Sciatic nerve (tissue), 2 donors: ENCODE measurements around the gene LEPR. TPM values are rescaled to one million over a fixed set of nuclear protein-coding genes. Genes with fewer than 3 reads are reported as not detected.
A peak's percentile ranks its signal among the peaks of the same experiment; 100 is the strongest.

Source experiments
- ATAC-seq: fragments of 200-7000 bp; cut with Tn5 transposase; one replicate; pipeline ENCODE4 v1.9.1; 2020; ENCODE audit warnings: mild to moderate bottlenecking, moderate library complexity
- DNase-seq: peaks from one replicate; pipeline ENCODE4 v3.0.0-alpha.2; 2020; ENCODE audit warnings: low spot score
- intact Hi-C: fragments of 100-400 bp; cut with DNase I; formaldehyde crosslinking; loops from one replicate; pipeline ENCODE4 v1.14.2; 2022
- total RNA-seq: library from RNA; stranded (reverse); fragmentation: NEBNext Ultra II Directional; extraction: Animal tissue kit (Norgen Biotek cat#: 25700); gene quantifications from one replicate; pipeline ENCODE4 v1.2.1, GENCODE V29; 2021
- donor health status: DM: no; HTN: no; CAD: no.
- donor health status: DM: no; HTN: no; CAD: no.

The LEPR gene
- total RNA-seq, 1 donor from 2014 or later: 138 TPM

DNA sequence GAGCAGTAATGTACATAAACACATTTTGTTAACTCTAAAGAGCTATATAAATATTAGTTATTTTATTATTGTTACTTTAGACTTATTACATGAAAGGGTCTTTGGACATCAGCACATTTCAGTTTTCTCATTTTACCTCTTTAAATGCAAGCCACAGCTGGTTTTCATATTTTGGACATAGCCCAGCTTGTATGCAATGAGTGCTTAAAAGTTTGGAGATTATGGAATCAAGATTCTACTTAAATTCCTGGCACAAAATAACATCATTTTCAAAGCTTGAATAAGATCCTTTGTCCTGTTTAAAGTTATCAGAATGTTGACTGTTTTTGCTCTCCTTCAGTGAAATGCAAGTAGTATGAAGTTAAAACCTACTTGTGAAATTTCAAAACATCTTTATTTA is 15.5 kb upstream of the LEPR start:
- ATAC-seq (no peak), DNase-seq (no peak)
- intact Hi-C loops: no loop called here

DNA sequence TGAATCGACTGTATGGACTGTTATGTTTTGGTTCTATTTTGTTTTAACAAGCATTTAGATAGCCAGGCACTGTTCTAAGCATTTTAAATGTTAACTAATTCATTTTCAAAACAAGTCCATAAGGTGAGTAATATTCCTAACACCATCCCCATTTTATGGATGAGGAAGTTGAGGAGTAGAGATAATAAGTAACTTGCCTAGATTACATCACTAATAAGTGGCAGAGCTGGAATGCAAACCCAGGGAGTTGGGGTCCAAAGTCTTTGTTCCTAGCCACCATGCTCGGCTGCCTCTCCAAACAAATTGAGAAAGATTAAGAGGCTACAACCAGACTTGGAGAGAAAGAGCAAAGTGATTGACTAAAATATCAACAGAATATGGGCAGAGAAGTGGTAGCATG is 12.6 kb upstream of the LEPR start:
- intact Hi-C loops: no loop called here

DNA sequence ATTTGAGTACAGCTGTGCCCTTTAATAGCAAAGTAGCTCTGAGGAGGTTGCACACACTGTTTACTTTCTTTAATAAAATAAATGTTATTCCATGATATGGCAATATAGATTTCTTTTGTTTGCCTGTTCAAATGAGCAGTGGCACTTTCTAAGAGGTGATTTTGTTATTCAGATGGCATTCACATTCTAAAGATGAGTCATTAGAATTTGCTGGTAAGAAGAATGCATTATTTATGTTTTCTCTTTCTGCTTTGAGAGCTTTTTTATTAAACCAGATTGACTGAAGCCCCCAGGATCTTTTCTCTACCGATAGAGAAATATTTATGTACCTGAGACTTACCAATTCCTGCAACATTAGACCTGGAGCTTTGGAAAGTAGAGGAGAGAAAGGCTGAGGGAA is 11.2 kb upstream of the LEPR start:
- ATAC-seq: no peak
- intact Hi-C loops: no loop called here
- DNase-seq: no peak

More for the DNA sequence above, 12.6 kb upstream of the LEPR start:
- ATAC-seq: no peak
- DNase-seq: no peak

DNA sequence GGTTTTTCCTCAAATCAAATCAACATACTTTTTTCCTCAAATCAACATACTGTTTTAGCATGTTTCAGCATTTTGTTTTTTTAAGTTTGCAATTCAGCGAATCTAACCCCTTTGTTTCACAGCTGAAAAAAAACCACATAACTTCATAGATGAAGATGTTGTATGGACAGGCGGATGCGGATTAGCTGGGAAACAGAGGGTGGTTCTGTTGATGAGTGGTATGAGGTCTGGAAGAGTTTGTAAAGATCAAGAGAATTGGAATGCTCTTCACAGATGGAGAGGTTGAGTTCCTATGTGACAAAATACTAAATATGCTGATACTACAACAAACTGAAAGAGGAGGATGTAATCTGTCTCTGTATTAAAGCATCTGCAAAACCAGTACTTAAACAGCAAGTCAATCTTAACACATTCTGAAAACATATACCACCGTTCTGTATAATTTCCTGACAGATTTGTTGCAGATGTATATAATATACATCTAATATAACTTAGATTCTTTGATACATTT is 10.6 kb upstream of the LEPR start:
- ATAC-seq (no peak), DNase-seq (no peak)
- intact Hi-C loops: no loop called here

DNA sequence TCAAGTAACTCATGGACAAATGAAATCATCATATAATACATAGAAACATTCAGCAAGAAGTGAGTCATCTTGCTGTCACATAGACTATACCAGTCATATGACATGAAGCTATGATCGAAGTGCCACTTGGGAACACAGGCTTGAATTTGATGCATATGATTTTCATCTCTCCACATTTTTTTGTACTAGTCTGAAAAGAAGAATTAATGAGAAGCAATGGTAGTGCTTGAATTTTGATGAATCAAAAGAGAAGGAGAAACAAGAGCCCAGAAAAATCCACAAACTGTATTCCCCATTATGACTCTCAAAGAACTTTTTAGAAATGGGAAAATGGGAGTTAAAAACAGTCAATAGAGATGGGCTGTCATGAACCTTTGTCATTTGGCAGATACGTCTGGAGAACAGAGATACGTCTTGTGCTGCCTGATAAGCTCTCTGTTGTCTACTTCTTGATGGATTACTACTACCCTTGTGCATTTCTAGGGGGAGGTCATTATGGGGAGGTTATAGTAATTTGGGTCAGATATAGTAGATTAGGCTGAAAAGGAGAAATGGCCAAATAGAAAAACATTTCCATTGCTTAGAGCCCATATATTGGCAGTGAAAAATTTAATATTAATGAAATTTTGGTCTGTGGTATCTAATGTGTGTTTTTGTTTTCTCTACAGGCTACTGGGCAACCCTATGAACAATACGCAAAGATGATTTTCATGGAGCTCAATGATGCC is 8.0 kb upstream of the LEPR start:
- DNase-seq (no peak), ATAC-seq (no peak)
- intact Hi-C loops: no loop called here

DNA sequence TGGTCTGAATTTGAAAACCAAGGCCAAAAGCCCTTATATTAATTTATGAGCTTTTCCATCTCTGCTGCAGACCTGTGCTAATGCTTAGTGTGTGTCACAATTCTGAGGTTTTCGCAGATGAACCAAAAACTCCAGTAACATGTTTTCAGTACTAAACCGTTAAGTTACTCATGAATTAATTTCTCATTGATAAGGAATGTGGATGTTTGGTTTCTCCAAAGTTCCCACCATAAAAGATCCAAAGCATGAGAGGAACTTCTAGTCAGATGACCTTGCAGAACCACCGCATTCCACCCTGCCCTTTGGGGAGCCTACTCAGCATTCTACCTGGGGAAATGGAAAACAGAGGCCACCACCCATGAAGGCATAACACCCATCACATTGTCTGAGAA is 7.5 kb upstream of the LEPR start:
- ATAC-seq: no peak
- DNase-seq: no peak
- intact Hi-C loops: no loop called here

DNA sequence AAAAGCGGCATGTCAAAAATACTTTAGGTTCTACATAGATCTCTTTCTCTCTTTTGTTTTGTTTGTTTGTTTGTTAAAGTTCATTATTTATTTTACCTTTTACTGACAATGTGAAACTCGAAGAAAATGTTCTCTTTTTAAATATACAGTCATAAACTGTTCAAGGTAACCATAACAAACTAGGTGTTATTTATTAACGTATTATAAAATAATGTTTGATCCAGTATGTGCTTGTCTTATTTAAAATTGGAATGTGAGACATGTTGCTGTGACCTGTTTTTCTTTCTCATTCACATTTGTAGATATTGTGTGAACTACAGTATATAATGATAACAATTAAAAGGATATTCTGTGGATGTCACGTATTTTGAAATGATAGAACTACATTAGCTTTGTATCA is 5.9 kb upstream of the LEPR start:
- no peak for DNase-seq
- intact Hi-C loops: no loop called here
- no peak for ATAC-seq

DNA sequence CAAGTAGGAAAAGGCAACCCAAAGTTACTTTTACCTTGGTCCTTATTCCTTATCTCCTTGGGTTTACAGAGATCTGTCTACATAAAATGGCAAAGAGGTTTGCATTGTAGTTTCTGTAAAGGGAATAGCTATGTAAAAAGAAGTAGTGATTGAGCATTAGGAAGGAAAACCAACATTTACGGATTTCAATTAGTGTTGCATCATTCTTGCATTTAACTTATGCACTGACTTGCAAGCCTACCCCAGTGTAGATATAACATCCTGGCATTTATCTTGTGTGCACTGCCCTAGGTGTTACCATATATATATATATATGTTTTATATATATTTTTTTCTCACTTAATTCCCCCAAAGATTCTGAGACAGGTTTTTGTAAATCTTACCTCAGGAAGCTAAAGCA is 3.7 kb upstream of the LEPR start:
- DNase-seq (no peak), ATAC-seq (no peak)
- intact Hi-C loops: no loop called here

DNA sequence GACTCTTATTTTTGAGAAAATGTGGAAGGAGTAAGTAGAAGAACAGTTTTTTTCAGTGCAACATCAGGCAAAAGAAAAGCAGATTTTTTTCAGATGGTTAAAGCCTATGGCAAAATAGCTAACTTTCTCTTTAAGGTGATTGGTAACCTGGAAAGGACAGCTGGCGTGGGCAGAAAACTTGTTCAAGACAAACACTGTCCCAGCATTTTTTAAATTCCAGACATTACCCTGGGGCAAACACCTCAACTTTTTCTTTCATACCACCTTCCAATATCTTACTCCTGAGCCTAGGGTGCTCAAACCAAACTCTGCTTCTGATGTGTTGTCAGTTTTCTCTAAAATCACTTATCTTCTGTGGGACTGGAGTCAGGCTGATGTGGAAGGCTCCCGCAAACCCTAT is 2.7 kb upstream of the LEPR start:
- DNase-seq: no peak
- ATAC-seq: no peak
- intact Hi-C loops: no loop called here

DNA sequence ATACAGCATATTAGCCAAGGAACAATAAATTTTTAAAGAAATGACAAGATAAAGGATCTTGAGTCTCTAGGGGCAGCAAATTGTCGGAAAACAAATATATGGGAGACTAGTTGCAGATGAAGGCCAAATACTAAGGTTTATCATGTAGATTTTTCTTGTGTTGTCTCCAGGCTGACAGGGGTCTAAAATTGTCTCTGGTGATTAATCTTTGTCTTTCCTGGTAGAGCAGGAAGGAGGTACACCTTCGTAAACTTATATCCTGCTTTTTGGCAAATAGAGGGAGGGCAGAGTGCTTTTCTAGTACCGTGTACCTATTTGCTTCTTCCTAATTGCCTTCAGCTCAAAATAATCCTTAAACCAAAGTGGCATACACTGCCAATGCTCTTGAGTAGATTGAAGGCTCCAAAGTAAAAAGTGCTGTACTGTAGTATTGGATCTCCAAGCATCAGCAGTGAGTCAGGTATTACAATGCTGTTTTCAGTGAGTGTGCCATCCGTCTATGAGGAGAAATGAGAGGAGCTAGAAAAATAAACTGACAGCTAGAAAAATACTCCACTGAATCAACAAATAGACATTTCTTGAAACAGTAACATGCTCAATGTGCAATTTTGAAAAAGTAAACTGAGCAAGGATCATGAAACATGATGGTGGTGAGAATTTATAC is 1.8 kb upstream of the LEPR start:
- ATAC-seq: no peak
- no peak for DNase-seq
- intact Hi-C loops: no loop called here

DNA sequence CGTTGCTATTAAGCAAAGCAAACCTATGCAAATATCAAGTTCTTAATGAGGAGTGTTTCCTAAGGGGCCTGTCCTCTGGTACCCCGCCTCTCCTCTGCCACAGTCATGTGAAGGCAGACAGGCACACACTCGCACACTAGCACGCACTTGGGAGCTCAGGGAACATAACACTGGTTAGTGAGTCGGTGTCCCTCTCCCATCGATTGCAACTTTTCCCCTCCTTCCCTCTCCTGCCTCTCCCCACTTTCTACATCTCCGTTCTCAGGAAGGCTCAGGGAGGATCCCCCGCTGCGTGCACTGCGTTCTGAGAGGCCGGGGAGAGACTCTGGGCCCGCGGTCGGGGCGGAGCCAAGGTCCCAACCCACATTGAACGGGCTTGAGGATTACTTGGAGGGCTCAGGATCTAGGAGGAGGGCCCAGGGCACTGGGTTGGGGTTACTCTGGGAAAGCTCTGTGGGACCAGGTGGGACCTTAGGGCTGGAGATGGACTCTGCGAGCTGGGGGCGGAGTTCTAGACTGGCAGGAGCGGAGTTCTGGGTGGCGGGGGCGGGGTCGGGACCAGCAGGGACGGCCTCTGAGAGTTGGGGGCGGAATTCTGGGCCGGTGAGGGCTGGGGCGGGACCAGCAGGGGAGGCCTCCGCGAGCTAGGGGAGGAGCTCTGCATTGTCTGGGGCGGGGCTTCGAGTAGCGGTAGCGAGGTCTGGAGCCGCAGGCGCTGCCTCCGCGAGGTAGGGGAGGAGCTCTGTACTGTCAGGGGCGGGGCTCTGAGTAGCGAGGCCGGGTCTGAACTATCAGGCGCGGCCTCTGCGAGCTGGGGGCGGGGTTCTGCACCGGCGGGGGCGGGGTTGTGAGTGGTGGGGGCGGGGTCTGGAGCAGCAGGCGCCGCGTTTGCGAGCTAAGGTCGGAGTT is 533 bp upstream of the LEPR start:
- DNase-seq (peak; percentile 99), ATAC-seq (peak; percentile 97)
- intact Hi-C loops: loop anchor here (5.0 kb wide), 1 partner anchor 163 kb away; no protein-coding TSS in a partner anchor

DNA sequence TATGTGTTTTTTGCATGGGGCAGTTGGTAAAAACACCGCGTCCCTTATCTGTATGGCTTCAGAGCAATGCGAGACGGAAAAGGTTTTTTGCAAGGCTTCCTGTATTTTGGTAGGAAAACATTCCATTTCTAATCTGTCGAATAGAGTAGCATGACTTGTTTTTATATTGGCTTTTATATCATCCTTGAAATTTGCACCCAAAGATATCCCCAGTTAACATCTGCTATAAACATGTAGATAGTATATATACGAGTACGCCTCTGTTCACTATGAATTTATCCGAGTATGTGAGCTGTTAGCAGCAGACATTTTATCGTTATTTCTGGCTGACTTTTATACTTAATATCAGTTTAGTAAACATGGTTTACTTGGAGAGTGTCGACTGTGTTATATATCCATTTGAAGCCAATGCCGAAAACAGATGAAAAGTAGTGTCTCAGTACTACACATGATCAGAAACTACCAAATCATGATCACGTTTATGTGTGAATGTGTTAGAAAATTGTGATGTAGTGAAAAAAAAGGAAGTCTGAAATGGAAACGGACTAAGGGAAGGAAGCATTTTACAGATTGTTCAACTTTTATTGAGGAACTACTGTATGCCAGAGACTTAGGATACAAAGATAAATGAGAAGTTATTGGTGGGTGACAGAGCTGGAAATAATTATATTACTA is 1.0 kb downstream of the LEPR start:
- intact Hi-C loops: loop anchor here (5.0 kb wide), 1 partner anchor 164 kb away; no protein-coding TSS in a partner anchor
- DNase-seq: no peak
- ATAC-seq: no peak

DNA sequence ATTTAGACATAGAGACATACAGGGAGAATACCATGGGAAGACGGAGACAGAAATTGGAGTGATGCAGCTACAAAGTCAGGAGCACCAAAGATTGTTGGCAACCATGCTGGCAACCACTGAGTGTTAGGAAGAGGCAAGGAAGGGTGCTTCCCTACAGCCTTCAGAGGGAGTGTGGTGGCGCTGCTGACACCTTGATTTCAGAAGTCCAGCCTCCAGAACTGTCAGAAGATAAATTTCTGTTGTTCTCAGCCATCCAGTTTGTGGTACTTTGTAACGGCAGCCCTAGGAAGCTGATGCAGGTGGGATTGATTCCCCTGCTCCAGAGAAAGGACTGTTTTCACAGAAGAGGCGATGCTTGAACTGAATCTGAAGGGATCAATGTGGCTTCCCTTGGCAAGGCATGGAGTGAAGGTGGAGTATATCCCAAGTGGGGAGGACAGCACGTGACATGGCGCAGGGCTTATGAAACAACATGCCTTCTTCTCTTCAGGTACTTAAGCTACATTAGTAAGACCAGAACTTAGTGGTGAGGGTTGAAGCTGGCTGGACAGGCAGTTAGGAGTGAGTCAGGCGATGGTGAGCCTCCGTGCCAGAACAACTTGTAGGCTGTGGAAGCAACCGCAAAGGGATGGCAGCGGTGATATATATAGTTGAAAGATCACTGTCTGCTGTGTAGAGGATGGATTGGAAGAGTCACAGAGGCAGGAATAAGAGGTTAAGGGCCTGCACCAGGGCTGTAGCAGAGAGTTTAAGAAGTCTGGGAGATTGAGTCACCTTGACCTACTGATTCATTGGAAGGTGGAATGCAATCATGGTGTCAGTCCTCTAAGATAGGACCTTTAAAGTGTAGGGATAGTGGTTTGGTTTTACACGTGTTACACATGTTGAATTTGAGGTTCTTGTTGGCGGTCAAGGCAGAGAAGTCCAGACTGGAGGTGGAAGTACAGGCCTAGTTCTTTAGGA is 2.1 kb downstream of the LEPR start:
- no peak for DNase-seq
- ATAC-seq: no peak
- intact Hi-C loops: loop anchor here (5.0 kb wide), 1 partner anchor 165 kb away; no protein-coding TSS in a partner anchor

DNA sequence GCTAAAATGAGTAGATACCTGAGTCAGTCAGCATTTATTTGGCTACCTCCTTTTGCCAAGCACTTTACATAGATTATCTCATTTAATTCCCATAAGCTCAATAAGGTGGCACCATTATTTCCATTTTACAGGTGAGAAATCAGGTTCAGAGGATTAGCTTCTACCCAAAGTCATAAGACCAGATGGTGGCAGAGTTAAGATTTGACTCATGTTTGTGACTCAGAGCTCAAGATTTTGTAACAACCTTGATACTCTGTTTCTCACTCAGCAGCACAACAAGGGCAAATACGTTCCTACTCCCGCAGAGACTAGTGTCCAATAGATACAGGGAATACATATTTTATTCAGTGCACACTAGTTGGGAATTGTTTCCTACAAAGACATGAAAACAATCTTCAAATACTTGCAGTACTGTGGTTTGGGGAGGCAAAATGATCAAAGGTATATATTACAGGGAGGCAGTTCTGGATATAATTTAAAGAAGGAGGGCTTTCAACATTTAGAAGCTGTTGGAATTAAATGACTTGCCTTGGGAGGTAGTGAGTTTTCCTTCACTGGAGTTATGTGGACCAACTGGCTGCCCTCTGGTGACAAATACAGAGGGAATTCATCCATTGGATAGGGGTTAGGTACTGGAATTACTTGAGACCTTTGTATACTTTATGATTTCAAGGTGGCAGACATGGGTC is 3.6 kb downstream of the LEPR start:
- DNase-seq (no peak), ATAC-seq (no peak)
- intact Hi-C loops: loop anchor here (5.0 kb wide), 1 partner anchor 167 kb away; no protein-coding TSS in a partner anchor

DNA sequence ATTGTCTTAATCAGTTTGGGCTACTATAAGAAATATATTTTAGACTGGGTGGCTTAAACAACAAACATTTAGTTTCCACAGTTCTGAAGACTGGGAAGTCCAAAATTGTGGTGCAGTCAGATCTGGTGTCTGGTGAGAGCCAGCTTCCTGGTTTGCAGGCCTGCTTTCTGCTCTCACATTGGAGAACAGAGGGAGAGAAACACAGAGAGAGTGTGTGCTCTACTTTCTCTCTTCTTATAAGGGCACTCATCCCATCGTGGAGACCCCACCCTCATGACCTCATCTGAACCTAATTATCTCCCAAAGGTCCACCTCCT is 4.1 kb downstream of the LEPR start:
- no peak for ATAC-seq
- intact Hi-C loops: loop anchor here (5.0 kb wide), 1 partner anchor 167 kb away; no protein-coding TSS in a partner anchor
- DNase-seq: no peak

DNA sequence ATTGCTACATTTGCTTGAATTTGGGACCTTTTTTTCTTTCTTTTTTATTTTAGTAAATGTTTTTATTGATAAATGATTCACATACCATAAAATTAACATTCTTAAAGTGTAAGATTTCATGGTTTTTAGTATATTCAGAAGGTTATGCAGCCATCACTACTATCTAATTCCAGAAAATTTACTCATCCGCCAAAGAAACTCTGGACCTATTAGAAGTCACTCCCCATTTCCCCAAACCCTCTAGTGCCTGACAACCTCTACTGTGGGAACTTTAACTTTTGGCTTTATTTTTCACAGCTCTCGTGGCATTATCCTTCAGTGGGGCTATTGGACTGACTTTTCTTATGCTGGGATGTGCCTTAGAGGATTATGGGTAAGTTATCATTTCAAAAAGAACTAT is 4.5 kb downstream of the LEPR start:
- intact Hi-C loops: no loop called here
- DNase-seq (no peak), ATAC-seq (no peak)

DNA sequence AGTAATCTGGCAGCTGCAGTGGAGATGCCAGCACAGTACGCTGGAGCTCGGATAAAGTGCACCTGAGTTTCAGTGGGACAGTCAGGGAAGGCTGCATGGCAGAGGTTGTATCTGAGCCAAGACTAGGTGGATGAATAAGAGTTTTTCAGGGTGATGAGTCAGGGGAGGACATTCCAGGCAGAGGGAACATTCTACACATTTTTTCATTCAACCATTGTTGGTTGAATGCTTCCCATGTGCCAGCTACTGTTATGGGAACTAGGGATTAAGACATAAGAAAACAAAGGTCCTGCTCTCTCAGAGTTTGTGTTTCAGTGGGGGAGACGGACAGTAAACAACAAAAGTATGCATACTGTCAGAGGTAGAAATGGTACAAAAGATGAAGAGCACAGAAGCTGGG is 5.2 kb downstream of the LEPR start:
- intact Hi-C loops: no loop called here
- DNase-seq: no peak
- no peak for ATAC-seq
